ENCODE data around the gene EPS8L3.

- TF ChIP-seq CTCF (IDR thresholded peaks at IDR 0.05) (no peak), POLR2A (IDR thresholded peaks at IDR 0.05) (no peak)
Observed at GRCh38 chr1:109718495-109718894, 45.2 kb downstream of the EPS8L3 start.

All from sigmoid colon (tissue), 3 donors.